SH-SY5Y (cell line): ENCODE measurements around the gene MACIR.

Experiments
- GATA2 ChIP-seq: IDR thresholded peaks from 2 replicates; pipeline ENCODE4 v1.6.1; 2011; ENCODE audit warnings: mild to moderate bottlenecking, low read depth, low read length
- GATA3 ChIP-seq: IDR thresholded peaks from 2 replicates; pipeline ENCODE4 v1.6.1; 2011; ENCODE audit warnings: low read depth, mild to moderate bottlenecking, low read length, moderate library complexity

DNA sequence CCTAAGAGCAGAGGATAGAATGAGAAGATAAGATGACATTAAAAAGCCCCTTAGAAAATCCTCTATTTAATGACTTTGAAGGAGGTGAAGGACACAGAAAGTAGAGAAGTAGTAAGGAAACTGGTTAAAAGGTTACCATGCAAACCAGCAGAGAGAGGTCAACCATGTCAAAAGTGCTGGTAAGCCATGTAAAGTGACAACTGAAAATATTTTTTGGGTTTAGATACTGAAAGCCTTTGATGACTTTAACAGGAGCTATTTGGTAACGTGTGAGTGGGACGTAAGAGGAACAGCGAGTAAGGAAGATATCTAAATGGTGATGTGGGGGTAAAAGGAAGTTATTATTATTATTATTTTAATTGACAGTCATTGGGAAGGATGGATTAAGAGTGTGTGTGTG, 56.9 kb downstream of the MACIR start:
- TF ChIP-seq GATA3 (no peak), GATA2 (no peak)
